ENCODE results near the gene ST8SIA6. TPM values are rescaled to one million over a fixed set of nuclear protein-coding genes. Genes with fewer than 3 reads are reported as not detected.

The ST8SIA6 gene
- total RNA-seq, 1 experiment from 2014 or later = not detected

- intact Hi-C loops (cut with micrococcal nuclease; ENCODE audit: unreplicated experiment) = no loop called here
- no peak overlapping the region for H3K27ac ChIP-seq (ENCODE audit: low read depth, low read length, poor library complexity, severe bottlenecking)
- H3K9me3 ChIP-seq (ENCODE audit: low read depth, low read length, poor library complexity, severe bottlenecking) = no peaks in the 10 kb centered on the region
- no peaks in the 10 kb centered on the region for H3K36me3 ChIP-seq (ENCODE audit: insufficient read depth, low read length, poor library complexity, severe bottlenecking)
- H3K27me3 ChIP-seq (replicated peaks; ENCODE audit: insufficient read depth, low read depth, low read length, poor library complexity) = no peaks in the 10 kb centered on the region
- DNase-seq (ENCODE audit: low spot score) = no peak
- ChIA-PET POLR2A (ENCODE audit: low non-redundant PET) (no interaction called here), CTCF (no interaction called here)
- H3K4me1 ChIP-seq (ENCODE audit: insufficient read depth, low read length, poor library complexity, severe bottlenecking) = no peaks in the 10 kb centered on the region
- TF ChIP-seq CTCF (conservative IDR thresholded peaks at IDR 0.05; ENCODE audit: low read depth, low read length) (no peak), EZH2 (IDR thresholded peaks at IDR 0.05; ENCODE audit: borderline replicate concordance, low read depth, low read length, poor library complexity, severe bottlenecking) (no peak)
- no TSS peak for BruUV-seq (replicated peaks)
- H3K4me3 ChIP-seq (ENCODE audit: low read depth, low read length, poor library complexity, severe bottlenecking) = no peak overlapping the region
Measured at GRCh38 chr10:17386021-17386420, 68.4 kb downstream of the ST8SIA6 start.

GRCh38 chr10:17385066-17385465 is 69.3 kb downstream of the ST8SIA6 start:
- no peak overlapping the region for H3K4me3 ChIP-seq (ENCODE audit: low read depth, low read length, poor library complexity, severe bottlenecking)
- CTCF ChIA-PET = no interaction called here
- H3K9me3 ChIP-seq (ENCODE audit: low read depth, low read length, poor library complexity, severe bottlenecking) = no peaks in the 10 kb centered on the region
- H3K27ac ChIP-seq (ENCODE audit: low read depth, low read length, poor library complexity, severe bottlenecking) = no peak overlapping the region
- intact Hi-C loops (cut with micrococcal nuclease; ENCODE audit: unreplicated experiment) = no loop called here
- DNase-seq (ENCODE audit: low spot score) = no peak
- H3K36me3 ChIP-seq (ENCODE audit: insufficient read depth, low read length, poor library complexity, severe bottlenecking) = no peaks in the 10 kb centered on the region
- H3K4me1 ChIP-seq (ENCODE audit: insufficient read depth, low read length, poor library complexity, severe bottlenecking) = no peaks in the 10 kb centered on the region
- POLR2A ChIA-PET (ENCODE audit: low non-redundant PET) = interaction anchor here (0.7 kb wide), 1 partner anchor 9 kb away, joined by 10 read pairs; no protein-coding TSS in a partner anchor
- TF ChIP-seq CTCF (conservative IDR thresholded peaks at IDR 0.05; ENCODE audit: low read depth, low read length) (no peak), EZH2 (IDR thresholded peaks at IDR 0.05; ENCODE audit: borderline replicate concordance, low read depth, low read length, poor library complexity, severe bottlenecking) (no peak)
- no peaks in the 10 kb centered on the region for H3K27me3 ChIP-seq (replicated peaks; ENCODE audit: insufficient read depth, low read depth, low read length, poor library complexity)
- no TSS peak for BruUV-seq (replicated peaks)

- POLR2A ChIA-PET (ENCODE audit: low non-redundant PET) = no interaction called here
- Histone ChIP-seq H3K4me3 (ENCODE audit: low read depth, low read length, poor library complexity, severe bottlenecking) (no peak overlapping the region), H3K27ac (ENCODE audit: low read depth, low read length, poor library complexity, severe bottlenecking) (no peak overlapping the region), H3K36me3 (ENCODE audit: insufficient read depth, low read length, poor library complexity, severe bottlenecking) (no peaks in the 10 kb centered on the region), H3K27me3 (replicated peaks; ENCODE audit: insufficient read depth, low read depth, low read length, poor library complexity) (no peaks in the 10 kb centered on the region), H3K4me1 (ENCODE audit: insufficient read depth, low read length, poor library complexity, severe bottlenecking) (no peaks in the 10 kb centered on the region), H3K9me3 (ENCODE audit: low read depth, low read length, poor library complexity, severe bottlenecking) (no peaks in the 10 kb centered on the region)
- intact Hi-C loops (cut with micrococcal nuclease; ENCODE audit: unreplicated experiment) = no loop called here
- TF ChIP-seq EZH2 (IDR thresholded peaks at IDR 0.05; ENCODE audit: borderline replicate concordance, low read depth, low read length, poor library complexity, severe bottlenecking) (no peak), CTCF (conservative IDR thresholded peaks at IDR 0.05; ENCODE audit: low read depth, low read length) (no peak)
- CTCF ChIA-PET = no interaction called here
- DNase-seq (ENCODE audit: low spot score) = no peak
- BruUV-seq (replicated peaks) = no TSS peak
Measured at GRCh38 chr10:17383801-17384555, 70.4 kb downstream of the ST8SIA6 start.

All from A673 (cell line).